ENCODE data around the gene GZMM.

The GZMM gene

GRCh38 chr19:558770-559439 lies 15.1 kb downstream of the GZMM start:
- peak overlapping the region in 1 of 2 experiments; percentile 5 for H3K14ac ChIP-seq (ENCODE audit: low read length in 2 of 2)
- no peaks in the 10 kb centered on the region for H3K9me3 ChIP-seq (ENCODE audit: control insufficient read depth, low read length)
- no peaks in the 10 kb centered on the region for H3K36me3 ChIP-seq (ENCODE audit: control insufficient read depth in 1 of 2, insufficient read depth in 2 of 2, low read depth in 1 of 2, low read length in 2 of 2)
- H4K91ac ChIP-seq (ENCODE audit: low read length) = peak overlapping the region; percentile 97
- no peak overlapping the region for H2AK5ac ChIP-seq (ENCODE audit: low read length, severe bottlenecking)
- no peak overlapping the region for H3K9ac ChIP-seq (ENCODE audit: low read length)
- peak; percentile 85 for DNase-seq
- H2BK15ac ChIP-seq (ENCODE audit: low read depth, poor library complexity, severe bottlenecking) = peak overlapping the region; percentile 97
- H2BK12ac ChIP-seq (ENCODE audit: low read length in 2 of 2) = peak overlapping the region; percentile 49 to 97
- no peak overlapping the region for H2AFZ ChIP-seq (ENCODE audit: low read depth, low read length)
- peak overlapping the region; percentile 95 for H2BK120ac ChIP-seq (ENCODE audit: low read depth, low read length)
- H3K27me3 ChIP-seq (ENCODE audit: control insufficient read depth in 1 of 2, insufficient read depth in 1 of 2, low read length in 2 of 2) = no peaks in the 10 kb centered on the region
- no peak overlapping the region for H3K4me2 ChIP-seq (ENCODE audit: low read length, poor library complexity, severe bottlenecking)
- peak overlapping the region; percentile 34 to 93 for H3K18ac ChIP-seq (ENCODE audit: low read depth in 1 of 2, low read length in 2 of 2)
- H4K8ac ChIP-seq (ENCODE audit: low read length) = peak overlapping the region; percentile 95
- H3K4me1 ChIP-seq (ENCODE audit: control insufficient read depth, insufficient read depth, low read depth, low read length) = peaks cover 4% of the 10 kb centered on the region
- WGBS = 46% methylated on average over 19 of the region's 21 CpGs
- H3K79me1 ChIP-seq (replicated peaks; ENCODE audit: low read length, poor library complexity, severe bottlenecking) = no peaks in the 10 kb centered on the region
- no peak overlapping the region for H3K27ac ChIP-seq (ENCODE audit: low read length, poor library complexity, severe bottlenecking)
- H3K4me3 ChIP-seq (ENCODE audit: insufficient read depth in 1 of 2, low read depth in 1 of 2, low read length in 2 of 2) = no peak overlapping the region
- H3K4ac ChIP-seq (ENCODE audit: low read depth in 1 of 2, low read length in 2 of 2) = peak overlapping the region in 1 of 2 experiments; percentile 29
- no peak overlapping the region for H2BK5ac ChIP-seq (ENCODE audit: low read depth, low read length, poor library complexity, severe bottlenecking)
- no peak overlapping the region for H3K23ac ChIP-seq (ENCODE audit: low read length in 2 of 2)

- WGBS = 77% methylated on average over 10 of the region's 12 CpGs
- H3K23ac ChIP-seq (ENCODE audit: low read length in 2 of 2) = no peak overlapping the region
These were observed 16.3 kb downstream of the GZMM start for GRCh38 chr19:560121-560520.

GRCh38 chr19:566403-566802 lies 22.6 kb downstream of the GZMM start:
- Histone ChIP-seq H2BK15ac (ENCODE audit: low read depth, poor library complexity, severe bottlenecking) (no peak overlapping the region), H3K79me1 (replicated peaks; ENCODE audit: low read length, poor library complexity, severe bottlenecking) (no peaks in the 10 kb centered on the region), H2BK5ac (ENCODE audit: low read depth, low read length, poor library complexity, severe bottlenecking) (no peak overlapping the region), H3K4me3 (ENCODE audit: insufficient read depth in 1 of 2, low read depth in 1 of 2, low read length in 2 of 2) (peak overlapping the region in 1 of 2 experiments; percentile 13), H2BK12ac (ENCODE audit: low read length in 2 of 2) (no peak overlapping the region), H3K36me3 (ENCODE audit: control insufficient read depth in 1 of 2, insufficient read depth in 2 of 2, low read depth in 1 of 2, low read length in 2 of 2) (peaks cover 0 to 3% of the 10 kb centered on the region in 2 experiments), H2AK5ac (ENCODE audit: low read length, severe bottlenecking) (no peak overlapping the region), H3K9me3 (ENCODE audit: control insufficient read depth, low read length) (no peaks in the 10 kb centered on the region), H4K8ac (ENCODE audit: low read length) (no peak overlapping the region), H2AFZ (ENCODE audit: low read depth, low read length) (no peak overlapping the region), H3K4me2 (ENCODE audit: low read length, poor library complexity, severe bottlenecking) (no peak overlapping the region), H3K27ac (ENCODE audit: low read length, poor library complexity, severe bottlenecking) (no peak overlapping the region), H4K91ac (ENCODE audit: low read length) (no peak overlapping the region), H3K9ac (ENCODE audit: low read length) (no peak overlapping the region), H2BK120ac (ENCODE audit: low read depth, low read length) (no peak overlapping the region), H3K27me3 (ENCODE audit: control insufficient read depth in 1 of 2, insufficient read depth in 1 of 2, low read length in 2 of 2) (no peaks in the 10 kb centered on the region), H3K4ac (ENCODE audit: low read depth in 1 of 2, low read length in 2 of 2) (no peak overlapping the region), H3K18ac (ENCODE audit: low read depth in 1 of 2, low read length in 2 of 2) (no peak overlapping the region), H3K4me1 (ENCODE audit: control insufficient read depth, insufficient read depth, low read depth, low read length) (peaks cover 6% of the 10 kb centered on the region), H3K14ac (ENCODE audit: low read length in 2 of 2) (no peak overlapping the region), H3K23ac (ENCODE audit: low read length in 2 of 2) (no peak overlapping the region)
- DNase-seq = peak; percentile 99
- 3% methylated on average over 19 of the region's 19 CpGs for WGBS

More at GRCh38 chr19:560121-560520, 16.3 kb downstream of the GZMM start:
- Histone ChIP-seq H3K14ac (ENCODE audit: low read length in 2 of 2) (no peak overlapping the region), H3K18ac (ENCODE audit: low read depth in 1 of 2, low read length in 2 of 2) (no peak overlapping the region), H2BK120ac (ENCODE audit: low read depth, low read length) (no peak overlapping the region), H3K79me1 (replicated peaks; ENCODE audit: low read length, poor library complexity, severe bottlenecking) (no peaks in the 10 kb centered on the region), H4K91ac (ENCODE audit: low read length) (no peak overlapping the region), H2BK12ac (ENCODE audit: low read length in 2 of 2) (no peak overlapping the region), H2AK5ac (ENCODE audit: low read length, severe bottlenecking) (no peak overlapping the region), H2AFZ (ENCODE audit: low read depth, low read length) (no peak overlapping the region), H3K9ac (ENCODE audit: low read length) (no peak overlapping the region), H3K27me3 (ENCODE audit: control insufficient read depth in 1 of 2, insufficient read depth in 1 of 2, low read length in 2 of 2) (no peaks in the 10 kb centered on the region), H3K36me3 (ENCODE audit: control insufficient read depth in 1 of 2, insufficient read depth in 2 of 2, low read depth in 1 of 2, low read length in 2 of 2) (no peaks in the 10 kb centered on the region), H3K4me1 (ENCODE audit: control insufficient read depth, insufficient read depth, low read depth, low read length) (peaks cover 4% of the 10 kb centered on the region), H2BK5ac (ENCODE audit: low read depth, low read length, poor library complexity, severe bottlenecking) (no peak overlapping the region), H2BK15ac (ENCODE audit: low read depth, poor library complexity, severe bottlenecking) (no peak overlapping the region), H4K8ac (ENCODE audit: low read length) (no peak overlapping the region), H3K27ac (ENCODE audit: low read length, poor library complexity, severe bottlenecking) (no peak overlapping the region), H3K4ac (ENCODE audit: low read depth in 1 of 2, low read length in 2 of 2) (no peak overlapping the region), H3K4me3 (ENCODE audit: insufficient read depth in 1 of 2, low read depth in 1 of 2, low read length in 2 of 2) (no peak overlapping the region), H3K4me2 (ENCODE audit: low read length, poor library complexity, severe bottlenecking) (no peak overlapping the region), H3K9me3 (ENCODE audit: control insufficient read depth, low read length) (no peaks in the 10 kb centered on the region)
- no peak for DNase-seq

- Histone ChIP-seq H3K36me3 (ENCODE audit: control insufficient read depth in 1 of 2, insufficient read depth in 2 of 2, low read depth in 1 of 2, low read length in 2 of 2) (peaks cover 0 to 3% of the 10 kb centered on the region in 2 experiments), H2AK5ac (ENCODE audit: low read length, severe bottlenecking) (no peak overlapping the region), H3K9me3 (ENCODE audit: control insufficient read depth, low read length) (no peaks in the 10 kb centered on the region), H3K4me2 (ENCODE audit: low read length, poor library complexity, severe bottlenecking) (no peak overlapping the region), H3K14ac (ENCODE audit: low read length in 2 of 2) (no peak overlapping the region), H3K9ac (ENCODE audit: low read length) (no peak overlapping the region), H2BK5ac (ENCODE audit: low read depth, low read length, poor library complexity, severe bottlenecking) (no peak overlapping the region), H4K91ac (ENCODE audit: low read length) (peak overlapping the region; percentile 25), H3K4ac (ENCODE audit: low read depth in 1 of 2, low read length in 2 of 2) (peak overlapping the region; percentile 66 to 96), H3K23ac (ENCODE audit: low read length in 2 of 2) (no peak overlapping the region), H3K18ac (ENCODE audit: low read depth in 1 of 2, low read length in 2 of 2) (peak overlapping the region; percentile 89 to 91), H3K4me1 (ENCODE audit: control insufficient read depth, insufficient read depth, low read depth, low read length) (peaks cover 6% of the 10 kb centered on the region), H2AFZ (ENCODE audit: low read depth, low read length) (no peak overlapping the region), H3K4me3 (ENCODE audit: insufficient read depth in 1 of 2, low read depth in 1 of 2, low read length in 2 of 2) (peak overlapping the region in 1 of 2 experiments; percentile 13), H2BK120ac (ENCODE audit: low read depth, low read length) (peak overlapping the region; percentile 87), H2BK12ac (ENCODE audit: low read length in 2 of 2) (peak overlapping the region; percentile 67 to 98), H4K8ac (ENCODE audit: low read length) (peak overlapping the region; percentile 36), H2BK15ac (ENCODE audit: low read depth, poor library complexity, severe bottlenecking) (peak overlapping the region; percentile 44), H3K27ac (ENCODE audit: low read length, poor library complexity, severe bottlenecking) (no peak overlapping the region), H3K79me1 (replicated peaks; ENCODE audit: low read length, poor library complexity, severe bottlenecking) (no peaks in the 10 kb centered on the region), H3K27me3 (ENCODE audit: control insufficient read depth in 1 of 2, insufficient read depth in 1 of 2, low read length in 2 of 2) (no peaks in the 10 kb centered on the region)
- no peak for DNase-seq
- WGBS = 65% methylated on average over 16 of the region's 16 CpGs
These were observed 23.0 kb downstream of the GZMM start for GRCh38 chr19:566844-567243.
